Germinal center (tissue), 1 donor: Measurements from ENCODE around the gene ANGPTL4.
"Not testable (repeated sequence)": the region's sequence is repeated elsewhere in the genome, so short reads cannot be mapped to it uniquely, and the experiment has no call there.

Experiments
- DNase-seq: peaks from one replicate; pipeline ENCODE4 v3.0.0; 2012; ENCODE audit warnings: mixed read lengths, low spot score

Gene ANGPTL4

DNA sequence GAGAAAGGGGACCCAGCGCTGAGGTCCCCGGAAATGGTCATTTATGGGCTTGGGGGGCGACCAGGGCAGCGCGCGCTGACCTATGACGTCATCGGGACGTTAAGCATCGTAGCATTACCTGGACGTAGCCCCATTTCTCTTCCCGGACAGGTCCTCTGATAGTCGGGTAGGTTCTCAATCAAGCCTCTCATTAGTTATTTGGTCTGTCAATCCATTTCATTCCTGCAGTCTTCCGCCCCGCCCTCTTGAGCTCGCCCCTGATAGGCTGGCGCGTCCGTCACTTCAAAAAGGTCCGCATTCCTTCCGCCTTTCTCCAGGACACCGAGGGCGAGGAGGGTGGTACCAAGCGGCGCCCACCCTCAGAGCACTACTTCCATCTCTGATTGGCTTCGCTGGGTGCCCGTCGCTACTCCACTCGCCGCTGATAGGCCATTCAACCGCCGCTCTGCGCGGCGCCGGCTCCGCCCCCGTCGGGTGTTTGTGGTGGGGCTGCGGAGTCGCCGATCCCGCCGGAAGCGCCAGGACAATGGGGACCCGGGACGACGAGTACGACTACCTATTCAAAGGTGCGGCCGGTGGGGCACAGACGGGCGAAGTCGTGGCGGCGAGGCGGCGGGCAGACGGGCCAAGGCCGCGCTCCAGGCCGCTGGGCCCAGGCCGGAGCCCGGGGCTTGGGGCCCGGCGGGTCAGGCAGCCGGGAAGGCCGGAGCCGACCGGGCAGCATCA, 26.1 kb downstream of the ANGPTL4 start, which contains the start of gene RAB11B:
RAB11B (plus strand) TSS at position 470 of the 726 bp plus-strand sequence; CDS start at position 527, 57 bp downstream.
- DNase-seq: peak; percentile 97

GRCh38 chr19:8390617-8390981, 26.6 kb downstream of the ANGPTL4 start:
- peak; percentile 95 for DNase-seq

DNA sequence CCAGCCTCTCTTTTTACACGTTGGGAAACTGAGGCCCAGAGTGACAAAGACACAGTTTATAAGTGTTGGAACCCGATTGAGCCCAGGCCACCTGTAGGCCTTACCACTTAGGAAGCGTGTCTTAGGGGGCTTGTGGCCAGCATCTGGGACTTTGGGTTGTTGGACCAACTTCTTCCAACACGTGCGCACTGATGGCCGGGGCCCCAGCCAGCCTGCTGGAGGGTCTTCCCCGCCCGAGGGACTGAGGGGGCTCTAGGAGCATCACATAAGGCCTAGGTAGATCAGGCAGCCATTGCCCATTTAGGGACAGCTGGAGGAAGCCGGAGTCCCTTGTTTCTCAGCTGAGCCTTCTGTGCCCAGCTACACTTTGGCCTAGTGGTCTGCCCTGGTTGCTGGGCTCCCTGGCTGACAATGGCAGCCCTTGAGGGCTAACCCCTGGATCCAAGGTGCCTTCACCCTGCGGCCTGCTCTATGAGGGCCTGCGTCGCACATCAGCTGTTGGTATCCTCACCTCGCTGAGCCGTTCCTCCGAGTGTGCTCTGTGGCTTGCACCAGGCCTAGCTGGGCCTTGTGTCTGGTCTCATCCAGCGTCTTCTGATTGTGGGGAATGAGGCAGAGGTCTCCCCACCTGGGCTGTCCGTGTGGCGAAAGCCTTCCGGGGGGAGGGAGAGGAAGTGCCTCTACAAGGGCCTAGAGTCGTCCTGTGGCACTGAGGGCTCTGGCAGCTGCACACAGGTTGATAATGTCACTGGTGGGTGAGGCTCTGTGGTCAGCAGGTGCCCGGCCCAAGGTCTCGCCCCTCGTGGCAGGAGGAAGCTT, 27.5 kb downstream of the ANGPTL4 start:
- DNase-seq: no peak

DNA sequence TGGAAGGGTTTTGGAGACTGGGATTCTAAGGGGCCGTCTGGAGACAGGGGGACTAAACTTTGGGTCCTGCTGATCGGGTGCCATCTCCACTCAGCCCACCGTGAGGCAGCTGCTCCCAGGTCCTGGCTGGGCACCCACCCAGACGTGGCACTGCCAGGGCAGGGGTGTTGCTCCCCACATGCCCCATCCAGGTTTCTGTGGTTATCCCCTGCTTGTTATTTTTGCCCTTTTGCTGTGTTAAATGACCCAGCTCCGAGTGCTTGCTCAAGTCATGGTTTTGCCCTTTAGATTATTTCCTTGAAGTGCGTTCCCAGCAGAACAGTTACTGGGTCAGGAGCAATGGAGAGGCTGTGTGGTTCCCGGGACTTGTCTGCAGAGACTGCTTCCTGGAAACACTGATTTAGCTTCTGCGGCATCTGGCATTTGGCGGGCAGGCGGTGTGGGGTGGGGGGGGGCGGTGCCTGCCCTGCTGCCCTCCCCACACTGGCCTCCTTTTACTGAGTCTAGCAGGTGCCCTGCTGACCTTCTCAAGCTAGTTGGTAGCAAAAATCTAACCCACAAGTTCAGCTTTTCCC, 28.1 kb downstream of the ANGPTL4 start:
- DNase-seq: no peak

- no peak for DNase-seq
These were observed 29.4 kb downstream of the ANGPTL4 start for GRCh38 chr19:8393192-8393870.

GRCh38 chr19:8393871-8394250, 29.9 kb downstream of the ANGPTL4 start:
- no peak for DNase-seq

DNA sequence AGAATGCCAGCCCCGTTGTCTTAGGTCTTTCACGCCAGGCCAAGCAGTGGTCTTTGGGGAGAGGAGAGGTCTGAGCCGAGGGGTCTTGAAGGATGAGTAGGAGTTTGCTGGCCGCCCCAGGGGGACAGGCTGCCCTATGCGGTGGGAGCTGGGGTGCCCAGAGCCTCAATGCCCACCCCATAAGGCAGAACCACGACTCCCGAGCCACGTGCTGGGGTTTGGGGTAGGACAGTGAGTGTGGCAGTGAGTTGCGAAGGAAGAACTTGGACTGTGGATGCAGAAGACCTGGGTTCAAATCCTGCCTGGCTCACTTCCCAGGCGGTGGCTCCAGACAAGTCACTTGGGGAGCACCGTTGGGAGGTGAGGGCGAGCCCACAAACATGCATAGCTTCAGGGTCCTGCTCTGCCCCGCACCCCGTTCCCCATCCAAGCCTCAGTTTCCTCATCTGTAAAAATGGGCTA, 31.7 kb downstream of the ANGPTL4 start:
- no peak for DNase-seq

- DNase-seq: no peak
These were observed 32.2 kb downstream of the ANGPTL4 start for GRCh38 chr19:8396185-8396562.

GRCh38 chr19:8396563-8397203, 32.7 kb downstream of the ANGPTL4 start:
- peak; percentile 64 for DNase-seq

DNA sequence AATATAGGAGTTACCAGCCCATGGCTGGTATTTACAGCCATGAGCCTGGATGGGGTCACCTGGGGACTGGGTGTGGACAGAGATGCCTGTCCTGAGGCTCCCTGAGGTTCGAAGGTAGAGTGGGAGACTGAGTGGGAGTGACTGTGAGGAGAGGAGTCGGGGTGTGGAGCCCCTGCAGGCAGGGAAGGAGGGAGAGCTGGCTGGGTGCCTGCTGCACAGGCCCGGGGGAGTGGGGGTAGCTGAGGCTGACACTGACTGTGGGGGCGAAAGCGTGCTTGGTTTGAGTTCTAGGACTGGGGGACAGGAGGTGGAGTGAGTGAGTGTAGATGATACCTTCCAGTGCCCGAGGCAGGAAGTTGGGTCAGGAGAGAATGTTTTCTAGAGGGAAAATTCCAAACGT, 33.3 kb downstream of the ANGPTL4 start:
- DNase-seq: no peak

DNA sequence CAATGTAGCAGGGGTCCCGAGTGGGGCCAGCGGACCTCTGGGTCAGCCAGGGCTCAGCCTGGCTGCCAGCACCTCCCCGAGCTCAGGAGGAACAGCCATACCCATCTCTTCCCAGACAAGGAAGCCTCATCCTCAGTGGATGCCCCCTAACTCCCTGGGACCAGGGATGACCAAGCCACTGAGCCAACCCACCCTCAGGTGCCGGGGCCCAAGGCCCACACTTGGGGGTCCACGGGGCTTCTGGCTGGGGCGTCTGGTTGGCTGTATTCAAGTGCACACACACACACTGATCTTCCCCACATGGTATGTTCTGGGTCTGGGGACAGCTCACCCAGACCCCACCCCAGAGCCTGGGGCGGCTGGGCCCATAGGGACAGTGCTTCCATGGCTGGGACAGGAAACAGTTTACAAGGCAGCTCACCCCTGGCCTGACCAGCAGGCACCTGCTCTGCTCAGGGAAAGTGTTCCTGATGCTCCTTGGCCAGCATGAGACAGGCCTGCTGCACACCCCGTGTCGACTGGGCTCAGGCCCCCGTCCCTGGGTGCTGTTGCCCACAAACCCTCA, 33.9 kb downstream of the ANGPTL4 start:
- no peak for DNase-seq

DNA sequence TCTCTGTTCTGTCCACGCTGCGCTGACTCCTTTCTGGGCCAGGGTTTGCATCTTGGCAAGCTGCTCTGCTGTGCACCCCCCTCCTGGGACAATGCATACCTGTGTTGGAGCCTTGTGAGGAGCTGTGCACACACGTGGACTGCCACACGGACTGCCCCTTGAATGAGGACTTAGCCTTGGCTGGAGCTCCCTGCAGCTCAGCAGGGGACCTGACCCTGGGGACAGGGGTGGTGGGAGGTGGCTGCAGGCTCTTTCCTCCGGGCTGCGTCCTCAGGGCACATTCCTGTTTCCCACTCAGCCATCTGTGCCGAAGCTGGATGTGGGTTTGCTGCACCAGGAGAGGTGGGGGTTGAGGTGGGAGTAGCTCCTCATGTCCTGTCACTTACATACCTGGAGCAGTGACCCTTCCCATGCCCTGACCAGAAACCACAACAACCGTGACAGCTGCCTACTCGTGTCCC, 34.4 kb downstream of the ANGPTL4 start:
- DNase-seq: no peak

DNA sequence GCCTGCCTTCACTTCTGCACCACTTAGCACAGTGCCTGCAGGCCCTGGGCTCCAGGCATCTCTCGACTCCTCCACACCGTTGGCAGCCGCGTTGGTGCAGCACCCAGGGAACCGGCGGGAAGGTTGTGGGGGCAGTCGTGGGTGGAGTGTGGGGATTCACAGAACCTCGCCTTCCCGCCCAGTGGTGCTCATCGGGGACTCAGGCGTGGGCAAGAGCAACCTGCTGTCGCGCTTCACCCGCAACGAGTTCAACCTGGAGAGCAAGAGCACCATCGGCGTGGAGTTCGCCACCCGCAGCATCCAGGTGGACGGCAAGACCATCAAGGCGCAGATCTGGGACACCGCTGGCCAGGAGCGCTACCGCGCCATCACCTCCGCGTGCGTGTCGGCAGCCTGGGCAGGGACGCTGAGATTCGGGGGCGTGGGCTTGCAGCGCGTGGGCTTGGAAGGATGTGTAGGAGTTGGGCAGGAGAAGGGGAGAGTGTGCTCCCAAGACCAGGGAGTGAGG, 35.8 kb downstream of the ANGPTL4 start:
- DNase-seq: no peak

DNA sequence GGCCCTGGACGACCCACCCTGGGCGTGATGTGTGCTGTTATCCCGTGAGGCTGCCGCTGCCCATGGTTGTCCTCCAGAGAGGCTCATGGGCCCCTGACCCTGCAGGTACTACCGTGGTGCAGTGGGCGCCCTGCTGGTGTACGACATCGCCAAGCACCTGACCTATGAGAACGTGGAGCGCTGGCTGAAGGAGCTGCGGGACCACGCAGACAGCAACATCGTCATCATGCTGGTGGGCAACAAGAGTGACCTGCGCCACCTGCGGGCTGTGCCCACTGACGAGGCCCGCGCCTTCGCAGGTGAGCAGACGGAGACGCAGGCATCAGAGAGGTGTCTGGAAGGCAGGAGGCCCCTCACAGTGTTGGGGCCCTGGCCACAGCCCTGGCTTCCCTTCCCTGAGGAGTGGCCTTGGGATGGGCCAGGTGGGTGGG, 38.0 kb downstream of the ANGPTL4 start:
- no peak for DNase-seq

GRCh38 chr19:8403098-8403819, 39.3 kb downstream of the ANGPTL4 start:
- no peak for DNase-seq

GRCh38 chr19:8403820-8404109, 39.8 kb downstream of the ANGPTL4 start:
- DNase-seq: no peak

DNA sequence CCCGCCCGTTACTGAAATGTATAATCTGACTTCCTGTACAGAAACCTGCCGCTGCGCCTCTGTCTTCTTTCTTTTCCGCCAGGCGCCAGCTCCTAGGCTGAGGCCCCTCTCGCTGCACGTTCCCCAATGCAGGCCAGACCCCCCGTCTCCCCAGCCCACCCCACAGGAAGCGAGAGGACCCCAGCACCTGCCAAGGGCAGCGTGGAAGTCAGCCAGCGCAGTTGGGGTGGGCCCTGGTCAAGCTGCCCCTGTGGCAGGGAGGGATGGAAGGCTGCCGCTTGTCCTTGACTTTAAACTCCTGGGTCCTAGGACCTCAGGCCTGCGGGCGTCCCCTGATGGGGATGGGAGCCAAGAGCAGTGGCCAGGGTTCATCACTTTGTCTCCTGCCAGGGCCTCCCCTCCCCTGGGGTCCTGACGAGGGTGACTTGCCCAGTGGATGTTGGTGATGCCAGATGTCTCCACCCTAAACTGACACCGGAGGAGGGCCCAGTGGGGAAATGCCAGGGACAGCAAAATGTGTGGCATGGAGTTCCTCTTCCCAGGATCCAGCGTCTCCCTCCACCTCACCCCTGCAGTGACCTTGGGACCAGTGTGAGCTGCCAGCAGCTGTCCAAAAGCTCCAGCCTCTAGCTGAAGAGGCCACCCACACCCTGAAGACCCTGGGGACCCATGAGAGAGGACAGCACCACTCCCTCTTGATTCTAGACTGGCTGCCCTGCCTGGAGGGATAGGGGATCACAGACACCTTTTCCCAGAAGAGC, 40.6 kb downstream of the ANGPTL4 start:
- no peak for DNase-seq

DNA sequence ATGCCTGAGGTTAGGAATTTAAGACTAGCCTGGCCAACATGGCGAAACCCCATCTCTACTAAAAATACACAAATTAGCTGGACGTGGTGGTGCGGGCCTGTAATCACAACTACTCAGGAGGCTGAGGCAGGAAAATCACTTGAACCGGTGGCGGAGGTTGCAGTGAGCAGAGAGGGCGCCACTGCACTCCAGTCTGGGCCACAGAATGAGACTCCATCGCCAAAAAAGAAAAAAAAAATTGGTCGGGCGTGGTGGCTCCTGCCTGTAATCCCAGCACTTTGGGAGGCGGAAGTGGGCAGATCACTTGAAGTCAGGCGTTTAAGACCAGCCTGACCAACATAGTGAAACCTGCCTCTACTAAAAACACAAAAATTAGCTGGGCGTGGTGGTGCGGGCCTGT, 46.8 kb downstream of the ANGPTL4 start:
- not testable (repeated sequence) for DNase-seq

- peak; percentile 98 for DNase-seq
These were observed 49.1 kb downstream of the ANGPTL4 start, which contains the start of gene MARCHF2 for GRCh38 chr19:8412783-8413628. TSS of gene MARCHF2 (plus strand) at chr19:8413305. CDS start at chr19:8421841, 8,536 bp downstream.
